Right renal pelvis (tissue), 4 donors: ENCODE data around the gene SMIM29. TPM values are rescaled to one million over a fixed set of nuclear protein-coding genes. Genes with fewer than 3 reads are reported as not detected.
"Not testable (repeated sequence)": the region's sequence is repeated elsewhere in the genome, so short reads cannot be mapped to it uniquely, and the experiment has no call there.

ENCODE experiments used
- DNase-seq, 4 donors: peaks; one replicate each; pipeline ENCODE4 v3.0.0-alpha.2; 2013; ENCODE audit warnings: low read depth in 4 of 4, low spot score in 3 of 4, missing footprints in 1 of 4
- polyA plus RNA-seq, 4 donors: library from polyadenylated mRNA; unstranded; fragments of 120-200 nt; gene quantifications; one replicate each; pipeline ENCODE4 v1.2.1, GENCODE V29; 2013; ENCODE audit not compliant: insufficient read length in 4 of 4

Gene SMIM29
- polyA plus RNA-seq, 4 donors = 12.0 to 17.6 (median 14.3) TPM

DNA sequence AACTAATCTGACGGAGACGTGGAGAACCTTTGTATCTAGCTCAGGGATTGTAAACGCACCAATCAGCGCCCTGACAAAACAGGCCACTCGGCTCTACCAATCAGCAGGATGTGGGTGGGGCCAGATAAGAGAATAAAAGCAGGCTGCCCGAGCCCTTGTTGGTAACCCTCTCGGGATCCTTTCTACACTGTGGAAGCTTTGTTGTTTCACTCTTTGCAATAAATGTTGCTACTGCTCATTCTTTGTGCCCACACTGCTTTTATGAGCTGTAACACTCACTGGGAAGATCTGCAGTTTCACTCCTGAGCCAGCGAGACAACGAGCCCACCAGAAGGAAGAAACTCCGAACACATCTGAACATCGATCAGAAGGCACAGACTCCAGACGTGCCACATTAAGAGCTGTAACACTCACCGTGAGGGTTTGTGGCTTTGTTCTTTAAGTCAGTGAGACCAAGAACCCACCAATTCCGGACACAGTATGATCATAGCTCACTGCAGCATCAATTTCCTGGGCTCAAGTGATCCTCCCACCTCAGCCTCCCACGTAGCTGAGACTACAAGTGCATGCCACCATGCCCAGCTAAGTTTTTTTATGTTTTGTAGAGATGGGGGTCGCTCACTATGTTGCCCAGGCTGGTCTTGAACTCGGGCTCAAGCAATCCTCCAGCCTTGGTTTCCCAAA, 21.0 kb upstream of the SMIM29 start:
- DNase-seq = not testable (repeated sequence)

DNA sequence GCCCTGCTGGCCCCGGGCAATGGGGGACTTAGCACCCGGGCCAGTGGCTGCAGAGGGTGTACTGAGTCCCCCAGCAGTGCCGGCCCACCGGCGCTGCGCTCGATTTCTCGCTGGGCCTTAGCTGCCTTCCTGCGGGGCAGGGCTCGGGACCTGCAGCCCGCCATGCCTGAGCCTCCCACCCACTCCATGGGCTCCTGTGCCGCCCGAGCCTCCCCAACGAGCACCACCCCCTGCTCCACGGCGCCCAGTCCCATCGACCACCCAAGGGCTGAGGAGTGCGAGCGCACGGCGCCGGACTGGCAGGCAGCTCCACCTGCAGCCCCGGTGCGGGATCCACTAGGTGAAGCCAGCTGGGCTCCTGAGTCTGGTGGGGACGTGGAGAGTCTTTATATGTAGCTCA, 20.3 kb upstream of the SMIM29 start:
- not testable (repeated sequence) for DNase-seq

GRCh38 chr6:34267746-34268145, 18.9 kb upstream of the SMIM29 start:
- no peak for DNase-seq

GRCh38 chr6:34263484-34263883, 14.7 kb upstream of the SMIM29 start:
- DNase-seq = not testable (repeated sequence)

- no peak for DNase-seq
Observed at GRCh38 chr6:34260576-34261267, 11.9 kb upstream of the SMIM29 start.

DNA sequence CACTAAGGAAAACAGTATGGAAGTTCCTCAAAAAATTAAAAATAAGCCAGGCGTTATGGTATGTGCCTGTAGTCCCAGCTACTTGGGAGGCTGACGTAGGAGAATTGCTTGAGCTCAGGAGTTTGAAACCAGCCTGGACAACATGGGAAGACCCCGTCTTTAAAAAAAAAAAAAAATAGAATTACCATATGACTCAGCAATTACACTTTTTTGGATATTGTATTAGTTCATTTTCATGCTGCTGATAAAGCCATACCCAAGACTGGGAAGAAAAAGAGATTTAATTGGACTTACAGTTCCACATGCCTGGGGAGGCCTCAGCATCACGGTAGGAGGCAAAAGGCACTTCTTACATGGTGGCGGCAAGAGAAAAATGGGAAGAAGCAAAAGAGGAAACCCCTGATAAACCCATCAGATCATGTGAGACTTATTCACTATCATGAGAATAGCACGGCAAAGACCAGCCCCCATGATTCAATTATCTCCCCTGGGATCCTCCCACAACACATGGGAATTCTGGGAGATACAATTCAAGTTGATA, 10.8 kb upstream of the SMIM29 start:
- DNase-seq = no peak

DNA sequence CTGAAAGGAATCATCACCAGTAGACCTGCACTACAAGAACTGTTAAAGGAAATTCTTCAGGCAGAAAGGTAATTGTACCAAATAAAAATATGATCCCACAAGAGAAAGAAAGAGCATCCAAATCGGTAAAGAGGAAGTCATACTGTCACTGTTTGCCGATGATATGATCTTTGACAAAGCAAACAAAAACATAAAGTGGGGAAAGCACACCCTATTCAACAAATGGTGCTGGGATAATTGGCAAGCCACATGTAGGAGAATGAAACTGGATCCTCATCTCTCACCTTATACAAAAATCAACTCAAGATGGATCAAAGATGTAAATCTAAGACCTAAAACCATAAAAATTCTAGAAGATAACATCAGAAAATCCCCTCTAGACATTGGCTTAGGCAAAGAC, 3.6 kb upstream of the SMIM29 start:
- not testable (repeated sequence) for DNase-seq

DNA sequence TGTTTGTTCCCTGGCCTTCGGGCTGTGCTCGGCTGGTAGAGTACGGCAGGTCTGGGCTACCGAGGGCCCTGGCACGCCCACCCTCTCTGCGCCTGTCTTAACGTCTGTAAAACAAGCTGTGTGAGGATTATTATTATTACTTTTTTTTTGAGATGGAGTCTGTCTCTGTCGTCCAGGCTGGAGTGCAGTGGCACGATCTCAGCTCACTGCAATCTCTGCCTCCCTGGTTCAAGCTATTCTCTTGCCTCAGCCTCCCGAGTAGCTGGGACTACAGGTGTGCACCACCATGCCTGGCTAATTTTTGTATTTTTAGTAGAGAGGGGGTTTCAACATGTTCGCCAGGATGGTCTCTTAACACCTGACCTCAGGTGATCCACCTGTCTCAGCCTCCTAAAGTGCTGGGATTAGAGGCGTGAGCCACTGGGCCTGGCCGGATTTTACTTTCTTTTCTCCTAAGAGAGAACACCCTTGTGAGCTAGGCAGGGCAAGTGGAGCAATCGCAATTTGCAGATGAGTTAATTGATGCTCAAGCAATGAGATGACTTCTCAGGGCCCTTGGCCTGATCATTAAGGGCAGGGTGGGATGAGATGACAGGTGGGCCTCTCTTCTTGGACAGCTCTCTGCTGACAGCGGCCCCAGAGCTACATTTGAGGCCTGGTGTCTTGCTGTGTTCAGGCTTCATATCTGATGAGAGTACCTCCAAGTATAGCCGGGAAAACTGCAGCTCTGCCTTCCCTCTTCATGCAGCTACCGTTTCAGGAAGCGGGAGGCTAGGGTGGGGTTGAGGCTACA, 859 bp upstream of the SMIM29 start:
- no peak for DNase-seq

GRCh38 chr6:34248198-34248726, 544 bp downstream of the SMIM29 start:
- DNase-seq = no peak

DNA sequence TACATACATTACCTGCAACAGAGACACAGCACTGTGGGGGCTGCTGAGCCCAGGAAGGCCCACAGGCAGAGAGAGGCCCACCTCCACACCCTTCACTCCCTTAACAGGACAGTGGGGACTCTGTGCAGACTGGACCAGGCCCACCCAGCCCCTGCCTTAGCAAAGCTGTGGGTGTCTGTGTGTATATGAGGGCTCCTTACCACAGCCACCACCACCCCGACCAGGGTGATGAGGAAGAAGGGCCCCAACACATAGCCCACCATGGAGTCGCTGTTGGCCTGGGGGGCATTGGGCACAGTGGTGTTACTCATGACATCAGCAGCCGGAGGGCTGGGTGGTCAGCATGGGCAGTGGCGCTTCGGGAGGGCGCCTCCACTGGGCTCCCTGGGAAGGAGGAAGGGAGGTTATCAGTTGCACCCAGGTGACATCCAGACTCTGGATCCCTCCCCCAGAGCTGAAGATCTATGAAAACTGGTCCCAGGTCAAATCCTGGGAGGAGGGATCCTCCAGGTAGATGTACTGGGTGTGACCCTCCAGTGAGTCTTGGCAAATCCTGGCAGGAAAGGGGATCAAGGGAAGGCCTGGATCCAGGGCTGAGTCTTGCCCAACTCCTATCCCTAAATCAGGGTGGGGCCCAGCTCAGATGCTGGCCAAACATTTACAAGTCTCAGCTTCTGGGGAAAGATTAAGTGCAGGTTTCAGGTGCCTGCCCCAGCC, 1.2 kb downstream of the SMIM29 start:
- DNase-seq = no peak

- no peak for DNase-seq
Observed at GRCh38 chr6:34246563-34247391, 2.0 kb downstream of the SMIM29 start.

DNA sequence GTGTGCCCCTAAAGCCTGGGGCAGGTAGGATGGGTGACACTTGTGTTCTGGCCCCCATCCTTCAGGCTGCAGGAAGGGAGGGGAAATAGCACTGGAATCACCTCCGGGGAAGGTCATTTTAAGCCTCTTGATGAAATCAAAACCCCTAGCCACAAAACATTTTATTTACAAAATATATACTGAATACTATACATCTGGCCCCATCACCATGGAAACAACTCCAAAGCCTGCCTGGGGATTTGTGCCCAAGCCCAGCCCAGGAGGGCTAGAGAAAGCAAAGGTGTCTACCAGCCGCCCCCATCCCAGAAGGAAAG, 2.6 kb downstream of the SMIM29 start:
- DNase-seq = no peak

GRCh38 chr6:34245761-34246140, 3.1 kb downstream of the SMIM29 start:
- not testable (repeated sequence) for DNase-seq

- DNase-seq = not testable (repeated sequence)
Observed at GRCh38 chr6:34245032-34245760, 3.6 kb downstream of the SMIM29 start.

- no peak for DNase-seq
Observed at GRCh38 chr6:34243901-34244884, 4.6 kb downstream of the SMIM29 start.

DNA sequence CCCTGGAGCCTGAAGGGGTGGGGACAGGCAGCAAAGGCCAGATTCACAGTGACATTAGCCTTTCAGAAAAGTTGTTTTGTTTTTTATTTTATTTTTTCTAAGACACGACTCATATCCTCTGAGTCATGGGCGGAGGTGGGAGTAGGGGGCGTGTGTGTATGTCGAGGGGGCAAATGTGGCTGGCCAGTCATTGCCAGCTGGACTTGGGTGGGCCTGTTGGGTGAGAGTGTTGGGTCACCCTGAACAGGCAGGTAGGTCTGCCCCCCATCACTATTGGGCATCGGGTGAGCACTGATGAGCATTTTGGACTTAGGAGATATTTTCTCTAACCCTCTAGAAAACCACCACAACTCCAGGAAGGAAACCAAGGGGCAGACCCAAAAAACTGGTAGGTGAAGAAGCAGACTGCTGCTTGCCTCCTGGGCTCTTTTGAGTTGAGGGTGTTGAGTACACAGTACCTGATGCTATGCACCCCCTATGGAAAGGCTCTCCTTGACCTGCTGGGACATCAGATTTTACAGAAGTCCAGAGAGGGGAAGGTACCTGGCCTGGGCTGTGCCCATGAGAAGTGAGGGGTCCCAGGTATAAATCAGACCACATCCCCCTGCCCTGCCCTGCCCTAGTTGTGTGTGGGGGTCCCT, 5.6 kb downstream of the SMIM29 start:
- DNase-seq = no peak
